ENCODE data around the gene CLSTN3. TPM values are rescaled to one million over a fixed set of nuclear protein-coding genes. Genes with fewer than 3 reads are reported as not detected.

The CLSTN3 gene
- total and polyA plus RNA-seq, 2 of the 13 experiments (the other 11 are each of a cell fraction or from before 2014, with no cell fraction given) = 26.2 to 94.1 TPM

- TF ChIP-seq CENPX (CRISPR knock-in tag; IDR thresholded peaks at IDR 0.05) (no peak), KMT2A (CRISPR knock-in tag; IDR thresholded peaks at IDR 0.05) (no peak), DRAP1 (CRISPR knock-in tag; IDR thresholded peaks at IDR 0.05) (0 out of 2 replicates have a peak, but pooled peaks have one; percentile 7), ZBED4 (CRISPR knock-in tag; IDR thresholded peaks at IDR 0.05; ENCODE audit: borderline replicate concordance) (no peak), FUBP1 (CRISPR knock-in tag; IDR thresholded peaks at IDR 0.05; ENCODE audit: borderline replicate concordance) (no peak), ZNF564 (CRISPR knock-in tag; IDR thresholded peaks at IDR 0.05) (peak; percentile 29; the same call in 1 of the 2 replicates), UBTF (CRISPR knock-in tag; IDR thresholded peaks at IDR 0.05) (no peak), TCF7 (IDR thresholded peaks at IDR 0.05; ENCODE audit: low read depth) (no peak), SMAD3 (CRISPR knock-in tag; IDR thresholded peaks at IDR 0.05) (no peak), PBX3 (CRISPR knock-in tag; IDR thresholded peaks at IDR 0.05; ENCODE audit: borderline replicate concordance) (no peak), AGO1 (IDR thresholded peaks at IDR 0.05; ENCODE audit: low read depth, low read length, poor library complexity, severe bottlenecking) (no peak), ZNF749 (CRISPR knock-in tag; IDR thresholded peaks at IDR 0.05; ENCODE audit: borderline replicate concordance) (no peak), YY1 (IDR thresholded peaks at IDR 0.05; ENCODE audit: insufficient read depth, insufficient replicate concordance, low read depth, low read length) (peak; percentile 4), ATRX (CRISPR knock-in tag; IDR thresholded peaks at IDR 0.05; ENCODE audit: borderline replicate concordance) (no peak), MYNN (CRISPR knock-in tag; IDR thresholded peaks at IDR 0.05; ENCODE audit: low read depth) (peak; percentile 99), MIER2 (CRISPR knock-in tag; IDR thresholded peaks at IDR 0.05) (no peak), ZNF296 (CRISPR knock-in tag; conservative IDR thresholded peaks at IDR 0.05) (no peak)
Measured at GRCh38 chr12:7128681-7129286, 1.4 kb upstream of the CLSTN3 start, which contains the start of gene RBP5 (continued).

All from HepG2 (cell line).